H1 (cell line): Measurements from ENCODE around the gene ZNF44. TPM values are rescaled to one million over a fixed set of nuclear protein-coding genes. Genes with fewer than 3 reads are reported as not detected.
A peak's percentile ranks its signal among the peaks of the same experiment; 100 is the strongest.

Source experiments
- CTCF ChIA-PET: fragments of 300-600 bp; sonication (Branson Sonifier 250); formaldehyde crosslinking; loops from one replicate; lab custom pipeline; 2021; ENCODE audit not compliant: partially characterized antibody; lab: Charles Lee
- POLR2A ChIA-PET: fragments of 300-600 bp; sonication (Branson Sonifier 250); formaldehyde crosslinking; loops from one replicate; lab custom pipeline; 2021; ENCODE audit warnings: inconsistent platforms; ENCODE audit not compliant: partially characterized antibody; lab: Charles Lee
- DNase-seq, 2 experiments: peaks; one replicate each; pipeline versions ENCODE4 v3.0.0 to v3.0.0-alpha.2; 2010 to 2022; ENCODE audit warnings: low spot score in 2 of 2, low read depth in 1 of 2, mixed read lengths in 1 of 2
- FAIRE-seq: peaks from 2 replicates; lab custom pipeline; 2011; peaks lifted over from hg19 to GRCh38; lab: Jason Lieb, UNC
- H2AFZ ChIP-seq: 2 replicates; pipeline ENCODE4 v1.8.1; 2012; ENCODE audit warnings: low read length, inconsistent platforms
- H2AK5ac ChIP-seq: 2 replicates; pipeline ENCODE4 v1.6.1; 2013; ENCODE audit warnings: low read depth, low read length
- H2BK120ac ChIP-seq: replicated peaks from 2 replicates; pipeline ENCODE3; 2013; ENCODE audit warnings: low read depth, low read length, inconsistent platforms
- H2BK12ac ChIP-seq: 2 replicates; pipeline ENCODE4 v1.6.1; 2013; ENCODE audit warnings: low read depth, low read length
- H2BK15ac ChIP-seq: 2 replicates; pipeline ENCODE4 v1.6.1; 2013; ENCODE audit warnings: low read length
- H2BK20ac ChIP-seq: 2 replicates; pipeline ENCODE4 v1.6.1; 2013; ENCODE audit warnings: low read length
- H2BK5ac ChIP-seq: 2 replicates; pipeline ENCODE4 v1.6.1; 2013; ENCODE audit warnings: low read depth, low read length
- H3K14ac ChIP-seq: 2 replicates; pipeline ENCODE4 v1.6.1; 2013; ENCODE audit warnings: inconsistent platforms; ENCODE audit not compliant: insufficient read length
- H3K18ac ChIP-seq: 2 replicates; pipeline ENCODE4 v1.6.1; 2013; ENCODE audit warnings: low read length; ENCODE audit errors: extremely low read depth
- H3K23ac ChIP-seq: 2 replicates; pipeline ENCODE4 v1.6.1; 2013; ENCODE audit warnings: inconsistent platforms; ENCODE audit not compliant: insufficient read length
- H3K23me2 ChIP-seq: 2 replicates; pipeline ENCODE4 v1.6.1; 2013; ENCODE audit warnings: low read depth, low read length
- H3K27ac ChIP-seq: 2 replicates; pipeline ENCODE4 v1.6.1; 2011; ENCODE audit warnings: low read depth, low read length, inconsistent platforms
- H3K27me3 ChIP-seq, 4 experiments: replicated peaks in 1 of 4; 1 replicate in 1 of 4; 2 replicates in 3 of 4; pipeline versions ENCODE4 v1.6.1 to v1.8.1; 2011 to 2013; ENCODE audit warnings: low read length in 3 of 4, mild to moderate bottlenecking in 3 of 4, inconsistent platforms in 2 of 4, mixed read lengths in 2 of 4, moderate library complexity in 1 of 4; ENCODE audit not compliant: control insufficient read depth in 3 of 4, insufficient read depth in 3 of 4; ENCODE audit errors: extremely low read depth in 1 of 4
- H3K36me3 ChIP-seq, 4 experiments: 2 replicates each; pipeline versions ENCODE4 v1.6.1 to v1.8.1; 2011 to 2013; ENCODE audit warnings: mild to moderate bottlenecking in 4 of 4, low read length in 3 of 4, moderate library complexity in 2 of 4, control low read depth in 1 of 4, inconsistent platforms in 1 of 4; ENCODE audit not compliant: insufficient read depth in 4 of 4, control insufficient read depth in 2 of 4
- H3K4ac ChIP-seq: replicated peaks from 2 replicates; pipeline ENCODE3; 2013; ENCODE audit warnings: low read length, low read depth, mixed read lengths, inconsistent platforms; ENCODE audit not compliant: insufficient read length
- H3K4me1 ChIP-seq, 4 experiments: replicated peaks in 1 of 4; 1 replicate in 1 of 4; 2 replicates in 3 of 4; pipeline versions ENCODE4 v1.6.1 to v1.8.1; 2011 to 2013; ENCODE audit warnings: low read length in 3 of 4, inconsistent platforms in 2 of 4, mixed read lengths in 1 of 4; ENCODE audit not compliant: insufficient read depth in 4 of 4, control insufficient read depth in 3 of 4
- H3K4me2 ChIP-seq, 2 experiments: 2 replicates each; pipeline versions ENCODE4 v1.6.1 to v1.8.1; 2011 to 2013; ENCODE audit warnings: low read depth in 2 of 2, low read length in 2 of 2, control low read depth in 1 of 2, inconsistent platforms in 1 of 2, mild to moderate bottlenecking in 1 of 2; ENCODE audit not compliant: insufficient read depth in 1 of 2
- H3K4me3 ChIP-seq, 4 experiments: fragments of 200-600, 300-600 bp in 1 of 4; sonication (generic), shearing (Covaris generic), sonication (Bioruptor Twin) in 1 of 4; 2 replicates each; pipeline versions ENCODE4 v1.5.1 to v1.8.1; 2011 to 2016; ENCODE audit warnings: low read length in 4 of 4, low read depth in 3 of 4, control low read depth in 2 of 4, inconsistent platforms in 2 of 4, mild to moderate bottlenecking in 2 of 4, mixed read lengths in 1 of 4, moderate library complexity in 1 of 4; ENCODE audit not compliant: insufficient read depth in 2 of 4; ENCODE audit errors: extremely low read depth in 1 of 4
- H3K56ac ChIP-seq: replicated peaks from 2 replicates; pipeline ENCODE3; 2013; ENCODE audit warnings: low read depth, mild to moderate bottlenecking, mixed read lengths, low read length, inconsistent platforms; ENCODE audit not compliant: insufficient read length
- H3K79me1 ChIP-seq: 2 replicates; pipeline ENCODE4 v1.6.1; 2013; ENCODE audit warnings: low read depth, low read length, control low read depth
- H3K79me2 ChIP-seq, 2 experiments: 2 replicates each; pipeline versions ENCODE4 v1.6.1 to v1.8.1; 2012 to 2013; ENCODE audit warnings: low read length in 2 of 2, mild to moderate bottlenecking in 2 of 2, inconsistent platforms in 1 of 2; ENCODE audit not compliant: insufficient read depth in 2 of 2, control insufficient read depth in 1 of 2
- H3K9ac ChIP-seq, 4 experiments: replicated peaks in 1 of 4; 1 replicate in 1 of 4; 2 replicates in 3 of 4; pipeline versions ENCODE4 v1.6.1 to v1.8.1; 2011 to 2013; ENCODE audit warnings: low read depth in 3 of 4, low read length in 3 of 4, control low read depth in 2 of 4, mild to moderate bottlenecking in 2 of 4, moderate library complexity in 2 of 4, inconsistent platforms in 1 of 4; ENCODE audit errors: extremely low read depth in 1 of 4
- H3K9me3 ChIP-seq, 2 experiments: 2 replicates each; pipeline versions ENCODE4 v1.6.1 to v1.8.1; 2012 to 2013; ENCODE audit warnings: mild to moderate bottlenecking in 2 of 2, moderate library complexity in 2 of 2, control low read depth in 1 of 2, inconsistent platforms in 1 of 2, low read depth in 1 of 2, low read length in 1 of 2, mixed read lengths in 1 of 2; ENCODE audit not compliant: insufficient read depth in 2 of 2
- H4K20me1 ChIP-seq, 2 experiments: replicated peaks in 1 of 2; 2 replicates each; pipeline versions ENCODE3 to v1.8.1; 2011 to 2013; ENCODE audit warnings: inconsistent platforms in 2 of 2, low read length in 2 of 2, mild to moderate bottlenecking in 1 of 2; ENCODE audit not compliant: insufficient read depth in 2 of 2, control insufficient read depth in 1 of 2
- H4K5ac ChIP-seq: 2 replicates; pipeline ENCODE4 v1.6.1; 2013; ENCODE audit warnings: low read length, low read depth, mixed read lengths, inconsistent platforms; ENCODE audit not compliant: insufficient read length
- H4K8ac ChIP-seq: 2 replicates; pipeline ENCODE4 v1.8.0; 2013; ENCODE audit warnings: mild to moderate bottlenecking, moderate library complexity, low read length, inconsistent platforms; ENCODE audit not compliant: insufficient read depth; ENCODE audit errors: extremely low read depth
- H4K91ac ChIP-seq: replicated peaks from 2 replicates; pipeline ENCODE3; 2013; ENCODE audit warnings: low read length, mixed read lengths, inconsistent platforms; ENCODE audit not compliant: insufficient read length
- RAD21 ChIP-seq, 2 experiments: IDR thresholded peaks in 1 of 2; conservative IDR thresholded peaks in 1 of 2; 2 replicates each; pipeline ENCODE4 v1.6.1; 2011; ENCODE audit warnings: low read depth in 2 of 2, low read length in 2 of 2, improper control_type of control experiment in 1 of 2, inconsistent platforms in 1 of 2, mild to moderate bottlenecking in 1 of 2, moderate library complexity in 1 of 2
- SUZ12 ChIP-seq: fragments of 200-600 bp; sonication (generic); IDR thresholded peaks from 2 replicates; pipeline ENCODE4 v1.6.1; 2012; ENCODE audit warnings: mild to moderate bottlenecking, inconsistent platforms, low read length, moderate library complexity, mixed read lengths
- WGBS, 2 experiments: shearing (Covaris generic) in 1 of 2; methylation state at CpG; one replicate each; pipeline versions ENCODE4 v1.1.6 to v1.1.7; 2013 to 2015; ENCODE audit warnings: low lambda C conversion rate in 2 of 2, mixed read lengths in 2 of 2, inconsistent platforms in 1 of 2, low coverage in 1 of 2, missing lambda C conversion rate in 1 of 2; ENCODE audit not compliant: insufficient replicate concordance in 2 of 2, insufficient coverage in 1 of 2, insufficient read length in 1 of 2; ENCODE audit errors: extremely low coverage in 1 of 2, missing lambda C conversion rate in 1 of 2; 5-methylcytosine and 5-hydroxymethylcytosine counted together
- polyA plus RNA-seq, 7 experiments: library from polyadenylated mRNA; depleted of rRNA in 3 of 7; stranded (reverse) in 5 of 7; unstranded in 2 of 7; fragments of >200 nt in 5 of 7; fragments of 200-250 nt in 2 of 7; gene quantifications; 1 replicate in 5 of 7; 2 replicates in 1 of 7; 4 replicates in 1 of 7; pipeline versions ENCODE4 v1.2.1 to v1.2.3, GENCODE V29; 2011 to 2013; ENCODE audit warnings: missing spikeins in 2 of 7, mixed read lengths in 2 of 7
- total RNA-seq: library from RNA; stranded (reverse); fragmentation: NEBNext Ultra II Directional; extraction: Animal tissue kit (Norgen Biotek cat#: 25700); gene quantifications from 2 replicates; pipeline ENCODE4 v1.2.1, GENCODE V29; 2021
- TF ChIP-seq, protein P1 (sequence below), 3 experiments: IDR thresholded peaks; 1 replicate in 2 of 3; 2 replicates in 1 of 3; pipeline versions ENCODE4 v1.5.1 to v1.6.1; 2011; ENCODE audit warnings: low read length in 3 of 3, mild to moderate bottlenecking in 3 of 3, inconsistent platforms in 2 of 3, low read depth in 1 of 3, moderate library complexity in 1 of 3; ENCODE audit not compliant: insufficient read depth in 1 of 3; ENCODE audit errors: control extremely low read depth in 1 of 3

ZNF44 gene
- total and polyA plus RNA-seq, 2 of the 8 experiments (the other 6 are each of a cell fraction or from before 2014, with no cell fraction given) = 1.3 to 2.8 TPM

DNA sequence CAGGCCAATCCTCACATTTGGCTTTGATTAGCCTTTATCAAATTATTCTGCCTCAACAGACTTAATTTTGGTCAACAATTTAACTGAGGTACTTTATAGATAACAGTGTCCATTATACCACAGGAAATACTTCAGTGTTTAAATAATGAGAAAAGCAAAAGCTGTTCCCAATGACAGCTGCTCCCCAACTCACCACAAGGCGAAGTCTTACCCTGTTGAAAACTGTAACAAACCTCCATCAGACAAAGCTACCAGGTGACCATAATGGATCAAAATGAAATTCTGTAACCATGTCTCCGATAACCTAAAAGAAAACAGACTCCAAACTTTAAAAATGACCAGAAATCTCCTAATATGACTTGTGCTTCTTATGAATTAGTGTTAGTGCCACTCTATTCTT lies 50.3 kb downstream of the ZNF44 start:
- H3K9me3 ChIP-seq = peaks cover 43 to 44% of the 10 kb centered on the region in 2 experiments
- no peak for FAIRE-seq

More for the DNA sequence above, 50.3 kb downstream of the ZNF44 start:
- Histone ChIP-seq H3K79me1 (no peaks in the 10 kb centered on the region), H3K4me1 (no peaks in the 10 kb centered on the region), H3K4ac (no peak overlapping the region), H4K8ac (no peak overlapping the region), H4K5ac (no peak overlapping the region), H3K23ac (no peak overlapping the region), H3K56ac (no peak overlapping the region), H2BK15ac (no peak overlapping the region), H3K4me3 (no peak overlapping the region), H4K20me1 (no peaks in the 10 kb centered on the region), H4K91ac (no peak overlapping the region), H2BK5ac (no peak overlapping the region), H2BK20ac (no peak overlapping the region), H3K9ac (no peak overlapping the region), H3K36me3 (no peaks in the 10 kb centered on the region), H2AFZ (no peak overlapping the region), H3K23me2 (no peaks in the 10 kb centered on the region), H2AK5ac (no peak overlapping the region), H3K14ac (no peak overlapping the region), H3K79me2 (no peaks in the 10 kb centered on the region), H2BK120ac (no peak overlapping the region), H3K27me3 (no peaks in the 10 kb centered on the region; a peak in 1 of 7 replicates), H3K27ac (no peak overlapping the region), H2BK12ac (no peak overlapping the region), H3K18ac (no peak overlapping the region), H3K4me2 (no peak overlapping the region)
- WGBS, 2 experiments = 85% methylated on average over 2 of the region's 2 CpGs; no CpG with 5 or more reads in 1 of the 2 experiments
- TF ChIP-seq, protein P1, sequence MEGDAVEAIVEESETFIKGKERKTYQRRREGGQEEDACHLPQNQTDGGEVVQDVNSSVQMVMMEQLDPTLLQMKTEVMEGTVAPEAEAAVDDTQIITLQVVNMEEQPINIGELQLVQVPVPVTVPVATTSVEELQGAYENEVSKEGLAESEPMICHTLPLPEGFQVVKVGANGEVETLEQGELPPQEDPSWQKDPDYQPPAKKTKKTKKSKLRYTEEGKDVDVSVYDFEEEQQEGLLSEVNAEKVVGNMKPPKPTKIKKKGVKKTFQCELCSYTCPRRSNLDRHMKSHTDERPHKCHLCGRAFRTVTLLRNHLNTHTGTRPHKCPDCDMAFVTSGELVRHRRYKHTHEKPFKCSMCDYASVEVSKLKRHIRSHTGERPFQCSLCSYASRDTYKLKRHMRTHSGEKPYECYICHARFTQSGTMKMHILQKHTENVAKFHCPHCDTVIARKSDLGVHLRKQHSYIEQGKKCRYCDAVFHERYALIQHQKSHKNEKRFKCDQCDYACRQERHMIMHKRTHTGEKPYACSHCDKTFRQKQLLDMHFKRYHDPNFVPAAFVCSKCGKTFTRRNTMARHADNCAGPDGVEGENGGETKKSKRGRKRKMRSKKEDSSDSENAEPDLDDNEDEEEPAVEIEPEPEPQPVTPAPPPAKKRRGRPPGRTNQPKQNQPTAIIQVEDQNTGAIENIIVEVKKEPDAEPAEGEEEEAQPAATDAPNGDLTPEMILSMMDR (IDR thresholded peaks at IDR 0.05; ENCODE audit: control extremely low read depth in 1 of 3, insufficient read depth in 1 of 3, low read depth in 1 of 3, low read length in 3 of 3) = peak in 1 of 3 experiments; percentile 26; a peak in 1 of 4 replicates
- TF ChIP-seq RAD21 (IDR thresholded peaks at IDR 0.05 in 1 of 2, conservative IDR thresholded peaks at IDR 0.05 in 1 of 2; ENCODE audit: low read depth in 2 of 2, low read length in 2 of 2) (peak; percentile 54), SUZ12 (no peak)
- POLR2A ChIA-PET = no interaction called here
- CTCF ChIA-PET = no interaction called here
- no peak for DNase-seq
